ENCODE results near the gene N4BP2.

DNA sequence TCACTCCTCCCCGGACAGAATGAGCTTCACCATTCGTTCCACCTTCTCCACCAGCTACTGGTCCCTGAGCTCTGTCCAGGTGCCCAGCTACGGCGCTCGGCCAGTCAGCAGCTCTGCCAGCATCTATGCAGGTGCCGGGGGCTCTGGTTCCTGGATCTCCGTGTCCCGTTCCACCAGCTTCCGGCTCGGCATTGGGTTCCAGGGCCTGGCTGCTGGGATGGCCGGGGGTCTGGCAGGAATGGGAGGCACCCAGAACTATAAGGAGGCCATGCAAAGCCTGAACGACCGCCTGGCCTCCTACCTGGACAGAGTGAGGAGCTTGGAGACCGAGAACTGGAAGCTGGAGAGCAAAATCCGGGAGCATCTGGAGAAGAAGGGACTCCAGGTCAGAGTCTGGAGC lies 36.4 kb upstream of the N4BP2 start:
- TF ChIP-seq, protein P1, sequence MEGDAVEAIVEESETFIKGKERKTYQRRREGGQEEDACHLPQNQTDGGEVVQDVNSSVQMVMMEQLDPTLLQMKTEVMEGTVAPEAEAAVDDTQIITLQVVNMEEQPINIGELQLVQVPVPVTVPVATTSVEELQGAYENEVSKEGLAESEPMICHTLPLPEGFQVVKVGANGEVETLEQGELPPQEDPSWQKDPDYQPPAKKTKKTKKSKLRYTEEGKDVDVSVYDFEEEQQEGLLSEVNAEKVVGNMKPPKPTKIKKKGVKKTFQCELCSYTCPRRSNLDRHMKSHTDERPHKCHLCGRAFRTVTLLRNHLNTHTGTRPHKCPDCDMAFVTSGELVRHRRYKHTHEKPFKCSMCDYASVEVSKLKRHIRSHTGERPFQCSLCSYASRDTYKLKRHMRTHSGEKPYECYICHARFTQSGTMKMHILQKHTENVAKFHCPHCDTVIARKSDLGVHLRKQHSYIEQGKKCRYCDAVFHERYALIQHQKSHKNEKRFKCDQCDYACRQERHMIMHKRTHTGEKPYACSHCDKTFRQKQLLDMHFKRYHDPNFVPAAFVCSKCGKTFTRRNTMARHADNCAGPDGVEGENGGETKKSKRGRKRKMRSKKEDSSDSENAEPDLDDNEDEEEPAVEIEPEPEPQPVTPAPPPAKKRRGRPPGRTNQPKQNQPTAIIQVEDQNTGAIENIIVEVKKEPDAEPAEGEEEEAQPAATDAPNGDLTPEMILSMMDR (IDR thresholded peaks at IDR 0.05): no peak
- TF ChIP-seq POLR2A (IDR thresholded peaks at IDR 0.05): no peak

Measured in tibial nerve (tissue), 3 donors.